H1 (cell line): ENCODE measurements around the gene ASS1. TPM values are rescaled to one million over a fixed set of nuclear protein-coding genes. Genes with fewer than 3 reads are reported as not detected.

Experiments used
- CTCF ChIA-PET: fragments of 300-600 bp; sonication (Branson Sonifier 250); formaldehyde crosslinking; loops from one replicate; lab custom pipeline; 2021; ENCODE audit not compliant: partially characterized antibody; lab: Charles Lee
- POLR2A ChIA-PET: fragments of 300-600 bp; sonication (Branson Sonifier 250); formaldehyde crosslinking; loops from one replicate; lab custom pipeline; 2021; ENCODE audit warnings: inconsistent platforms; ENCODE audit not compliant: partially characterized antibody; lab: Charles Lee
- DNase-seq, 2 experiments: peaks; one replicate each; pipeline versions ENCODE4 v3.0.0 to v3.0.0-alpha.2; 2010 to 2022; ENCODE audit warnings: low spot score in 2 of 2, low read depth in 1 of 2, mixed read lengths in 1 of 2
- FAIRE-seq: peaks from 2 replicates; lab custom pipeline; 2011; peaks lifted over from hg19 to GRCh38; lab: Jason Lieb, UNC
- H2AFZ ChIP-seq: 2 replicates; pipeline ENCODE4 v1.8.1; 2012; ENCODE audit warnings: low read length, inconsistent platforms
- H2AK5ac ChIP-seq: 2 replicates; pipeline ENCODE4 v1.6.1; 2013; ENCODE audit warnings: low read depth, low read length
- H2BK120ac ChIP-seq: replicated peaks from 2 replicates; pipeline ENCODE3; 2013; ENCODE audit warnings: low read depth, low read length, inconsistent platforms
- H2BK12ac ChIP-seq: 2 replicates; pipeline ENCODE4 v1.6.1; 2013; ENCODE audit warnings: low read depth, low read length
- H2BK15ac ChIP-seq: 2 replicates; pipeline ENCODE4 v1.6.1; 2013; ENCODE audit warnings: low read length
- H2BK20ac ChIP-seq: 2 replicates; pipeline ENCODE4 v1.6.1; 2013; ENCODE audit warnings: low read length
- H2BK5ac ChIP-seq: 2 replicates; pipeline ENCODE4 v1.6.1; 2013; ENCODE audit warnings: low read depth, low read length
- H3K14ac ChIP-seq: 2 replicates; pipeline ENCODE4 v1.6.1; 2013; ENCODE audit warnings: inconsistent platforms; ENCODE audit not compliant: insufficient read length
- H3K18ac ChIP-seq: 2 replicates; pipeline ENCODE4 v1.6.1; 2013; ENCODE audit warnings: low read length; ENCODE audit errors: extremely low read depth
- H3K23ac ChIP-seq: 2 replicates; pipeline ENCODE4 v1.6.1; 2013; ENCODE audit warnings: inconsistent platforms; ENCODE audit not compliant: insufficient read length
- H3K23me2 ChIP-seq: 2 replicates; pipeline ENCODE4 v1.6.1; 2013; ENCODE audit warnings: low read depth, low read length
- H3K27ac ChIP-seq: 2 replicates; pipeline ENCODE4 v1.6.1; 2011; ENCODE audit warnings: low read depth, low read length, inconsistent platforms
- H3K27me3 ChIP-seq, 4 experiments: replicated peaks in 1 of 4; 1 replicate in 1 of 4; 2 replicates in 3 of 4; pipeline versions ENCODE4 v1.6.1 to v1.8.1; 2011 to 2013; ENCODE audit warnings: low read length in 3 of 4, mild to moderate bottlenecking in 3 of 4, inconsistent platforms in 2 of 4, mixed read lengths in 2 of 4, moderate library complexity in 1 of 4; ENCODE audit not compliant: control insufficient read depth in 3 of 4, insufficient read depth in 3 of 4; ENCODE audit errors: extremely low read depth in 1 of 4
- H3K36me3 ChIP-seq, 4 experiments: 2 replicates each; pipeline versions ENCODE4 v1.6.1 to v1.8.1; 2011 to 2013; ENCODE audit warnings: mild to moderate bottlenecking in 4 of 4, low read length in 3 of 4, moderate library complexity in 2 of 4, control low read depth in 1 of 4, inconsistent platforms in 1 of 4; ENCODE audit not compliant: insufficient read depth in 4 of 4, control insufficient read depth in 2 of 4
- H3K4ac ChIP-seq: replicated peaks from 2 replicates; pipeline ENCODE3; 2013; ENCODE audit warnings: low read length, low read depth, mixed read lengths, inconsistent platforms; ENCODE audit not compliant: insufficient read length
- H3K4me1 ChIP-seq, 4 experiments: replicated peaks in 1 of 4; 1 replicate in 1 of 4; 2 replicates in 3 of 4; pipeline versions ENCODE4 v1.6.1 to v1.8.1; 2011 to 2013; ENCODE audit warnings: low read length in 3 of 4, inconsistent platforms in 2 of 4, mixed read lengths in 1 of 4; ENCODE audit not compliant: insufficient read depth in 4 of 4, control insufficient read depth in 3 of 4
- H3K4me2 ChIP-seq, 2 experiments: 2 replicates each; pipeline versions ENCODE4 v1.6.1 to v1.8.1; 2011 to 2013; ENCODE audit warnings: low read depth in 2 of 2, low read length in 2 of 2, control low read depth in 1 of 2, inconsistent platforms in 1 of 2, mild to moderate bottlenecking in 1 of 2; ENCODE audit not compliant: insufficient read depth in 1 of 2
- H3K4me3 ChIP-seq, 4 experiments: fragments of 200-600, 300-600 bp in 1 of 4; sonication (generic), shearing (Covaris generic), sonication (Bioruptor Twin) in 1 of 4; 2 replicates each; pipeline versions ENCODE4 v1.5.1 to v1.8.1; 2011 to 2016; ENCODE audit warnings: low read length in 4 of 4, low read depth in 3 of 4, control low read depth in 2 of 4, inconsistent platforms in 2 of 4, mild to moderate bottlenecking in 2 of 4, mixed read lengths in 1 of 4, moderate library complexity in 1 of 4; ENCODE audit not compliant: insufficient read depth in 2 of 4; ENCODE audit errors: extremely low read depth in 1 of 4
- H3K56ac ChIP-seq: replicated peaks from 2 replicates; pipeline ENCODE3; 2013; ENCODE audit warnings: low read depth, mild to moderate bottlenecking, mixed read lengths, low read length, inconsistent platforms; ENCODE audit not compliant: insufficient read length
- H3K79me1 ChIP-seq: 2 replicates; pipeline ENCODE4 v1.6.1; 2013; ENCODE audit warnings: low read depth, low read length, control low read depth
- H3K79me2 ChIP-seq, 2 experiments: 2 replicates each; pipeline versions ENCODE4 v1.6.1 to v1.8.1; 2012 to 2013; ENCODE audit warnings: low read length in 2 of 2, mild to moderate bottlenecking in 2 of 2, inconsistent platforms in 1 of 2; ENCODE audit not compliant: insufficient read depth in 2 of 2, control insufficient read depth in 1 of 2
- H3K9ac ChIP-seq, 4 experiments: replicated peaks in 1 of 4; 1 replicate in 1 of 4; 2 replicates in 3 of 4; pipeline versions ENCODE4 v1.6.1 to v1.8.1; 2011 to 2013; ENCODE audit warnings: low read depth in 3 of 4, low read length in 3 of 4, control low read depth in 2 of 4, mild to moderate bottlenecking in 2 of 4, moderate library complexity in 2 of 4, inconsistent platforms in 1 of 4; ENCODE audit errors: extremely low read depth in 1 of 4
- H3K9me3 ChIP-seq, 2 experiments: 2 replicates each; pipeline versions ENCODE4 v1.6.1 to v1.8.1; 2012 to 2013; ENCODE audit warnings: mild to moderate bottlenecking in 2 of 2, moderate library complexity in 2 of 2, control low read depth in 1 of 2, inconsistent platforms in 1 of 2, low read depth in 1 of 2, low read length in 1 of 2, mixed read lengths in 1 of 2; ENCODE audit not compliant: insufficient read depth in 2 of 2
- H4K20me1 ChIP-seq, 2 experiments: replicated peaks in 1 of 2; 2 replicates each; pipeline versions ENCODE3 to v1.8.1; 2011 to 2013; ENCODE audit warnings: inconsistent platforms in 2 of 2, low read length in 2 of 2, mild to moderate bottlenecking in 1 of 2; ENCODE audit not compliant: insufficient read depth in 2 of 2, control insufficient read depth in 1 of 2
- H4K5ac ChIP-seq: 2 replicates; pipeline ENCODE4 v1.6.1; 2013; ENCODE audit warnings: low read length, low read depth, mixed read lengths, inconsistent platforms; ENCODE audit not compliant: insufficient read length
- H4K8ac ChIP-seq: 2 replicates; pipeline ENCODE4 v1.8.0; 2013; ENCODE audit warnings: mild to moderate bottlenecking, moderate library complexity, low read length, inconsistent platforms; ENCODE audit not compliant: insufficient read depth; ENCODE audit errors: extremely low read depth
- H4K91ac ChIP-seq: replicated peaks from 2 replicates; pipeline ENCODE3; 2013; ENCODE audit warnings: low read length, mixed read lengths, inconsistent platforms; ENCODE audit not compliant: insufficient read length
- BCL11A ChIP-seq, 2 experiments: IDR thresholded peaks; one replicate each; pipeline ENCODE4 v1.6.1; 2011; ENCODE audit warnings: low read depth in 2 of 2, low read length in 2 of 2, mild to moderate bottlenecking in 2 of 2
- BRCA1 ChIP-seq: IDR thresholded peaks from 2 replicates; pipeline ENCODE4 v1.6.1; 2012; ENCODE audit warnings: low read depth, low read length, improper control_type of control experiment
- EGR1 ChIP-seq: IDR thresholded peaks from 2 replicates; pipeline ENCODE4 v1.6.1; 2011; ENCODE audit warnings: low read depth, low read length, borderline replicate concordance
- FOSL1 ChIP-seq: IDR thresholded peaks from 2 replicates; pipeline ENCODE4 v1.6.1; 2011; ENCODE audit warnings: mild to moderate bottlenecking, low read depth, low read length, moderate library complexity; ENCODE audit not compliant: insufficient read depth
- RXRA ChIP-seq: IDR thresholded peaks from 2 replicates; pipeline ENCODE4 v1.6.1; 2011; ENCODE audit warnings: low read depth, mild to moderate bottlenecking, low read length, moderate library complexity; ENCODE audit not compliant: insufficient read depth
- SAP30 ChIP-seq: fragments of 300-600 bp; sonication (generic); IDR thresholded peaks from 2 replicates; pipeline ENCODE4 v1.7.1; 2012; ENCODE audit warnings: low read length, moderate library complexity, mild to moderate bottlenecking, inconsistent platforms; ENCODE audit not compliant: insufficient read depth, insufficient replicate concordance
- WGBS, 2 experiments: shearing (Covaris generic) in 1 of 2; methylation state at CpG; one replicate each; pipeline versions ENCODE4 v1.1.6 to v1.1.7; 2013 to 2015; ENCODE audit warnings: low lambda C conversion rate in 2 of 2, mixed read lengths in 2 of 2, inconsistent platforms in 1 of 2, low coverage in 1 of 2, missing lambda C conversion rate in 1 of 2; ENCODE audit not compliant: insufficient replicate concordance in 2 of 2, insufficient coverage in 1 of 2, insufficient read length in 1 of 2; ENCODE audit errors: extremely low coverage in 1 of 2, missing lambda C conversion rate in 1 of 2; 5-methylcytosine and 5-hydroxymethylcytosine counted together
- polyA plus RNA-seq, 7 experiments: library from polyadenylated mRNA; depleted of rRNA in 3 of 7; stranded (reverse) in 5 of 7; unstranded in 2 of 7; fragments of >200 nt in 5 of 7; fragments of 200-250 nt in 2 of 7; gene quantifications; 1 replicate in 5 of 7; 2 replicates in 1 of 7; 4 replicates in 1 of 7; pipeline versions ENCODE4 v1.2.1 to v1.2.3, GENCODE V29; 2011 to 2013; ENCODE audit warnings: missing spikeins in 2 of 7, mixed read lengths in 2 of 7
- total RNA-seq: library from RNA; stranded (reverse); fragmentation: NEBNext Ultra II Directional; extraction: Animal tissue kit (Norgen Biotek cat#: 25700); gene quantifications from 2 replicates; pipeline ENCODE4 v1.2.1, GENCODE V29; 2021

The ASS1 gene
- total and polyA plus RNA-seq, 2 of the 8 experiments (the other 6 are each of a cell fraction or from before 2014, with no cell fraction given), result 108 to 296 TPM

DNA sequence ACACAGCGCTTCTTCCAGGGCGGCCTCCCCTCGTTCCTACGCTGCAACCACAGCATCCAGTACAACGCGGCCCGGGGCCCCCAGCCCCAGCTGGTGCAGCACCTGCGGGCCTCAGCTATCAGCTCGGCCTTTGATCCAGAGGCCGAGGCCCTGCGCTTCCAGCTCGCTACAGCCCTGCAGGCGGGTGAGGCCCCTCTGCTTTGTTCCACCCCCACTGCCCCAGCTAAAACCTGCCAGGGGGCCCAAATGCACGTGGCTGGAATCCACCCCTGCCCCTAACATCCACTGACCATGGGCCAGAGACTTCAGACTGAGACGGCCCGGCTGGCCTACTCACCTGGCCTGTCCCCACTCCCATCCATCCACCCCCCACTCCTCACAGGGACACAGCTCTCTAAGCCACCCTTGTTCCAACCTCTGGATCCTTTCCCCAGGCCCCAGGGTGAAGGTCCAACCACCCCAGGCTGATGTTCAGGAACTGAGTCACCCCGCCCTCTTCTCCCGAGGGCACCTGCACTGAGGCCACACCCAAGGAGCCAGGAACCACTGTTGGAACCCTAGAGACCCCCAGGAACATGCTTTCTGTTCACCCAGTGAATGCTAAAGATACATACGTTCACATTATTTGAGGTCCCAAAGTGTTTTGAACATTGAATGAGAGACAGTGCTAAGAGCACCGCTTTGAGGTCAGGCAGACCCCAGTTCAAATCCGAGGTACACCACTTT lies 18.9 kb upstream of the ASS1 start:
- DNase-seq, result no peak
- H3K79me1 ChIP-seq, result no peaks in the 10 kb centered on the region
- H3K4me1 ChIP-seq, result peaks cover 6 to 15% (median 11%) of the 10 kb centered on the region in 4 experiments; a peak in 6 of 7 replicates
- no peak overlapping the region for H2AK5ac ChIP-seq
- H3K27me3 ChIP-seq, result no peaks in the 10 kb centered on the region
- no peak overlapping the region for H3K18ac ChIP-seq
- 79% methylated on average over 21 of the region's 21 CpGs; no CpG with 5 or more reads in 1 of the 2 experiments for WGBS, 2 experiments
- no peak overlapping the region for H3K4me2 ChIP-seq
- H2BK20ac ChIP-seq, result no peak overlapping the region
- H3K79me2 ChIP-seq, result no peaks in the 10 kb centered on the region
- H3K9me3 ChIP-seq, result no peaks in the 10 kb centered on the region
- TF ChIP-seq SAP30 (no peak), BRCA1 (no peak), FOSL1 (no peak), BCL11A (IDR thresholded peaks at IDR 0.05; ENCODE audit: low read depth in 2 of 2, low read length in 2 of 2) (no peak), RXRA (no peak), EGR1 (no peak)
- H4K91ac ChIP-seq, result peak overlapping the region; percentile 31
- no peak overlapping the region for H3K9ac ChIP-seq
- H2BK5ac ChIP-seq, result no peak overlapping the region
- no peaks in the 10 kb centered on the region for H4K20me1 ChIP-seq
- H3K56ac ChIP-seq, result no peak overlapping the region
- H4K5ac ChIP-seq, result no peak overlapping the region
- no peak for FAIRE-seq
- H3K4me3 ChIP-seq, result no peak overlapping the region
- H3K27ac ChIP-seq, result no peak overlapping the region
- H3K23me2 ChIP-seq, result no peaks in the 10 kb centered on the region
- POLR2A ChIA-PET, result interaction anchor here (2.1 kb wide), 1 partner anchor 21 kb away, joined by 7 read pairs; no protein-coding TSS in a partner anchor
- no peak overlapping the region for H2BK120ac ChIP-seq
- no peak overlapping the region for H2AFZ ChIP-seq
- H3K4ac ChIP-seq, result no peak overlapping the region
- CTCF ChIA-PET, result interaction anchor here (0.6 to 1.9 kb wide), 7 partner anchors 8 to 53 kb away, joined by 3 to 8 read pairs (median 4); no protein-coding TSS in a partner anchor
- no peak overlapping the region for H4K8ac ChIP-seq
- no peak overlapping the region for H3K23ac ChIP-seq
- H3K14ac ChIP-seq, result no peak overlapping the region
- no peaks in the 10 kb centered on the region for H3K36me3 ChIP-seq
- no peak overlapping the region for H2BK12ac ChIP-seq
- H2BK15ac ChIP-seq, result peak overlapping the region; percentile 92; the same call in 1 of the 2 replicates
